Panc1 (cell line): ENCODE results near the gene CHST9. TPM values are rescaled to one million over a fixed set of nuclear protein-coding genes. Genes with fewer than 3 reads are reported as not detected.

Experiments
- ATAC-seq: fragments of 200-7000 bp; cut with Tn5 transposase; 2 replicates; pipeline ENCODE4 v1.9.1; 2020; ENCODE audit warnings: mild to moderate bottlenecking, moderate library complexity
- BruUV-seq: library from RNA; stranded (reverse); fragments of 400-500 nt; replicated peaks from 2 replicates; lab custom pipeline; 2021; lab: Mats Ljungman, UMichigan
- CTCF ChIA-PET: fragments of 300-600 bp; sonication (Branson Sonifier 250); formaldehyde crosslinking; loops from one replicate; lab custom pipeline; 2022; ENCODE audit warnings: antibody characterized with exemption; lab: Charles Lee
- POLR2A ChIA-PET: fragments of 300-600 bp; sonication (Branson Sonifier 250); formaldehyde crosslinking; loops from one replicate; lab custom pipeline; 2022; ENCODE audit warnings: antibody characterized with exemption; lab: Charles Lee
- DNase-seq: peaks from one replicate; pipeline ENCODE4 v3.0.0-alpha.2; 2010; ENCODE audit warnings: low read depth, low spot score
- H3K27ac ChIP-seq: 2 replicates; pipeline ENCODE4 v1.5.1; 2011; ENCODE audit warnings: mild to moderate bottlenecking, low read length, inconsistent platforms
- H3K27me3 ChIP-seq: fragments of 200-500 bp; sonication (Bioruptor generic); 2 replicates; pipeline ENCODE4 v1.6.0; 2014; ENCODE audit warnings: low read length, inconsistent platforms; ENCODE audit not compliant: control insufficient read depth, insufficient read depth
- H3K36me3 ChIP-seq: fragments of 200-500 bp; sonication (Bioruptor generic); 2 replicates; pipeline ENCODE4 v1.5.1; 2014; ENCODE audit warnings: inconsistent platforms, mild to moderate bottlenecking, low read length, moderate library complexity; ENCODE audit not compliant: control insufficient read depth, insufficient read depth
- H3K4me1 ChIP-seq: 2 replicates; pipeline ENCODE4 v1.5.1; 2011; ENCODE audit warnings: inconsistent platforms, mild to moderate bottlenecking, low read length, moderate library complexity; ENCODE audit not compliant: control insufficient read depth, insufficient read depth
- H3K4me3 ChIP-seq, 2 experiments: 2 replicates each; pipeline ENCODE4 v1.5.1; 2011 to 2012; ENCODE audit warnings: low read depth in 2 of 2, low read length in 2 of 2, mild to moderate bottlenecking in 2 of 2, inconsistent platforms in 1 of 2, moderate library complexity in 1 of 2
- H3K9me3 ChIP-seq: fragments of 200-500 bp; sonication (Bioruptor generic); 2 replicates; pipeline ENCODE4 v1.5.1; 2014; ENCODE audit warnings: low read depth, mild to moderate bottlenecking, inconsistent platforms, low read length, moderate library complexity; ENCODE audit not compliant: control insufficient read depth, insufficient read depth
- CTCF ChIP-seq: fragments of 450-650 bp; IDR thresholded peaks from 2 replicates; pipeline ENCODE4 v1.5.1; 2017; ENCODE audit warnings: mild to moderate bottlenecking
- POLR2AphosphoS5 ChIP-seq: IDR thresholded peaks from 2 replicates; pipeline ENCODE4 v1.6.1; 2012; ENCODE audit warnings: mild to moderate bottlenecking, low read depth, low read length, moderate library complexity
- REST ChIP-seq, 2 experiments: IDR thresholded peaks; 2 replicates each; pipeline ENCODE4 v1.6.1; 2011 to 2012; ENCODE audit warnings: low read depth in 2 of 2, control low read depth in 1 of 2, low read length in 1 of 2, mild to moderate bottlenecking in 1 of 2, moderate library complexity in 1 of 2; ENCODE audit not compliant: insufficient read depth in 1 of 2
- SIN3A ChIP-seq: IDR thresholded peaks from 2 replicates; pipeline ENCODE4 v1.6.1; 2012; ENCODE audit warnings: low read depth, mild to moderate bottlenecking, low read length, moderate library complexity, borderline replicate concordance; ENCODE audit not compliant: insufficient read depth
- TCF7L2 ChIP-seq: IDR thresholded peaks from 2 replicates; pipeline ENCODE4 v1.6.1; 2011; ENCODE audit warnings: mild to moderate bottlenecking, low read depth, low read length, inconsistent platforms
- in situ Hi-C: cut with HindIII; loops from 2 replicates; pipeline ENCODE4 v1.10.0; 2016; ENCODE audit warnings: low sequenced_read_pairs, low pct_unique_long_range_greater_than_20kb
- intact Hi-C: fragments of 100-400 bp; cut with micrococcal nuclease; formaldehyde crosslinking; loops from one replicate; pipeline ENCODE4 v1.10.0; 2022; ENCODE audit not compliant: unreplicated experiment
- total RNA-seq: library from RNA; stranded (reverse); gene quantifications from one replicate; pipeline ENCODE4 v1.2.1, GENCODE V29; 2021; ENCODE audit not compliant: unreplicated experiment

The CHST9 gene
- total RNA-seq, 1 experiment from 2014 or later: 0.05 TPM

- H3K4me1 ChIP-seq: no peaks in the 10 kb centered on the region
- ATAC-seq (no peak), DNase-seq (no peak)
- no peaks in the 10 kb centered on the region for H3K36me3 ChIP-seq
- no peak overlapping the region for H3K27ac ChIP-seq
- no peak overlapping the region for H3K4me3 ChIP-seq
- in situ Hi-C loops: no loop called here
- H3K9me3 ChIP-seq: no peaks in the 10 kb centered on the region
- POLR2A ChIA-PET: no interaction called here
- CTCF ChIA-PET: no interaction called here
- no peak for TF ChIP-seq TCF7L2
- peaks cover 35% of the 10 kb centered on the region for H3K27me3 ChIP-seq
- BruUV-seq: no TSS peak
- intact Hi-C loops: no loop called here
These were observed 321.1 kb downstream of the CHST9 start for GRCh38 chr18:26863921-26864497.

DNA sequence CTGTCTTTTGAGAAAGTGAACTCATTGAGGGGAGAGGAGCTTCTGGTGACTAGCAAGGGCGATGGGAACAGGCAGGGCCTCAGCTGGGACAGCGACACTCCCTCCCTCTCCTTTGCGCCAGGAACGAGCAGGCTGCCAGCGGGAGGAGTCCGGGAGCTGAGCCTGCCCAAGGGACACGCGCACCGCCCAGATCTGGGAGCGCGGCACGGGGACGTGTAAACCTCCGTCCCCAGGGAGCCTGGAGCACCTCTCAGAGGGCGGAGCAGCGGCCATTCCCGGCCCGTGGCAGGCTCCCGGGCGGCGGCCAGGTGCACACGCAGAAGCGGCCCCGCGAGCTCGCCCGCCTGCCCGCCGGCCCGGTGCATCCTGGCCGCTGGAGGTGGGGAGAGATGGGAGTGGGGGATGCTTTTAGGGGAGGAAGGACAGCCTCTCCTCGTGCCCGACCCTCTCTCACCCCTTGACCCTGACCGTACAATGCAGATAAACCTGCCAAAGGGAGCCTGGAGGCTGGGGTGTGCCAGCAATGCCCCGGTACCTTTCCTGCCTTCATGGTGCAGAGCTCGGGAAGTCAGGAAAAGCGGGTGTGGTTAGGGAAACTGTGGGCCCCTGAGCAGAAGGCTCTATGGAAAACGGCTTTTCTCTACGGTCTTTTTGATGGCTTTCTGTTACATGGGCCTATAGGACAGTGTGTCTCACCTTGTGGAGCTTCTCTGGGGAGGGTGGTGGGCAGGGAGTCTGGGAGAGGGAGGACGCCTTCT, 321.8 kb downstream of the CHST9 start:
- in situ Hi-C loops: no loop called here
- intact Hi-C loops: no loop called here
- H3K4me3 ChIP-seq: peak overlapping the region; percentile 33 to 40
- no peaks in the 10 kb centered on the region for H3K4me1 ChIP-seq
- no TSS peak for BruUV-seq
- H3K27ac ChIP-seq: no peak overlapping the region
- ChIA-PET POLR2A (no interaction called here), CTCF (interaction anchor here (0.6 kb wide), 1 partner anchor 813 kb away, joined by 3 read pairs; no protein-coding TSS in a partner anchor)
- H3K27me3 ChIP-seq: peaks cover 35% of the 10 kb centered on the region
- no peaks in the 10 kb centered on the region for H3K9me3 ChIP-seq
- no peaks in the 10 kb centered on the region for H3K36me3 ChIP-seq
- peak; percentile 96 for ATAC-seq
- TF ChIP-seq REST (IDR thresholded peaks at IDR 0.05; ENCODE audit: insufficient read depth in 1 of 2, low read depth in 2 of 2, low read length in 1 of 2) (no peak), TCF7L2 (no peak), POLR2AphosphoS5 (no peak), CTCF (no peak), SIN3A (no peak)
- DNase-seq: no peak

DNA sequence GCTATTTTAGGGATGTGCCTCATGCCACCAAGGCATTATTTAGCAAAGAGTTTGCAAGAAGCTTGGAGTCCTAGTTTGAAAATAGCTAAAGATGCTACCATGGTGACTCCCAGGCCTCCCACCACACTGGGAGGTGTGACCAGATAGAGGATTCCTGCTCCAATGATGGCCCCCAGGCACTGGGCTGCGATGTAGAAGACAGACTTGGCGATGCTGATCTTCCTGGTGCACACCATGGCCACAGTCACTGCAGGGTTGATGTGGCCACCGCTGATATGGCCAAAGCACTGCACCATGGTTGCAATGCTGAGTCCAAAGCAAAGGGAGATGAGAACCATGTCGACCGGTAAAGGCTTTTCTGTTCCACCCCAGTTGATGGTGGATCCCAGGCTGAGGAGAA, 323.0 kb downstream of the CHST9 start:
- Histone ChIP-seq H3K9me3 (no peaks in the 10 kb centered on the region), H3K36me3 (no peaks in the 10 kb centered on the region), H3K27me3 (peaks cover 34% of the 10 kb centered on the region), H3K4me3 (no peak overlapping the region), H3K27ac (no peak overlapping the region), H3K4me1 (no peaks in the 10 kb centered on the region)
- no TSS peak for BruUV-seq
- ChIA-PET POLR2A (interaction anchor here (0.6 kb wide), 1 partner anchor 98 kb away, joined by 3 read pairs; no protein-coding TSS in a partner anchor), CTCF (interaction anchor here (0.6 kb wide), 1 partner anchor 143 kb away, joined by 3 read pairs; no protein-coding TSS in a partner anchor)
- ATAC-seq (no peak), DNase-seq (no peak)
- intact Hi-C loops (no loop called here), in situ Hi-C loops (no loop called here)
- TF ChIP-seq SIN3A: no peak
